Parietal lobe (tissue), 1 donor: ENCODE results near the gene TSEN34. TPM values are rescaled to one million over a fixed set of nuclear protein-coding genes. Genes with fewer than 3 reads are reported as not detected.

Experiments used
- total RNA-seq: library from RNA; depleted of rRNA; stranded (reverse); fragments of >200 nt; gene quantifications from one replicate; pipeline ENCODE4 v1.2.3, GENCODE V29; 2014

The TSEN34 gene
- total RNA-seq = 26.0 TPM

DNA sequence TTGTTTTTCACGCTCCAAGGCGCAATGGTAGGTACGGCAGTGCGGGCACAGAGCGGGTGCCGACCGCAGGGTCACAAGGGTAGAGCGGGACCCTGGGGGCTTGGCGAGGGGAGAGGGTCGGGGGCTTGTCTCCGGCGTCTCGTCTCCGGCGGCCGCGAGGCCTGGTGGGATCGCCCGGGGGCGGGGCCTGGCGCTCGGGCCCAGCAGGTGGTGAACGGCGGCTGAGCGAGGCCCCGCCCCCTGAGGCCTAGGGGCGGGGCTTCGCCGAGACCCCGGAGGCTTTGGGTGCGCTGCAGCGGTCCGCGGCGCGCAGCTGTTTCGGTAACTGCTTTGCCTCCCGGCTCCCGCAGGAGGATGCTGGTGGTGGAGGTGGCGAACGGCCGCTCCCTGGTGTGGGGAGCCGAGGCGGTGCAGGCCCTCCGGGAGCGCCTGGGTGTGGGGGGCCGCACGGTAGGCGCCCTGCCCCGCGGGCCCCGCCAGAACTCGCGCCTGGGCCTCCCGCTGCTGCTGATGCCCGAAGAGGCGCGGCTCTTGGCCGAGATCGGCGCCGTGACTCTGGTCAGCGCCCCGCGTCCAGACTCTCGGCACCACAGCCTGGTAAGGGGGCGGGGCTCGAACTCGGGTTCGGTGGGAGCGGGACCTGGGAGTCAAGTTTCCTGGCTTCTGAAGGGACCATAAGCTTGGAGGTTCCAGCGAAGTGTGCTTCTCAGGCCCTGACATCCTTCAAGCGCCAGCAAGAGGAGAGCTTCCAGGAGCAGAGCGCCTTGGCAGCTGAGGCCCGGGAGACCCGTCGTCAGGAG is at the start of gene TSEN34:
Gene TSEN34 (plus strand): TSS at position 298 of the 800 bp plus-strand sequence. CDS start 57 bp downstream, at position 355.

DNA sequence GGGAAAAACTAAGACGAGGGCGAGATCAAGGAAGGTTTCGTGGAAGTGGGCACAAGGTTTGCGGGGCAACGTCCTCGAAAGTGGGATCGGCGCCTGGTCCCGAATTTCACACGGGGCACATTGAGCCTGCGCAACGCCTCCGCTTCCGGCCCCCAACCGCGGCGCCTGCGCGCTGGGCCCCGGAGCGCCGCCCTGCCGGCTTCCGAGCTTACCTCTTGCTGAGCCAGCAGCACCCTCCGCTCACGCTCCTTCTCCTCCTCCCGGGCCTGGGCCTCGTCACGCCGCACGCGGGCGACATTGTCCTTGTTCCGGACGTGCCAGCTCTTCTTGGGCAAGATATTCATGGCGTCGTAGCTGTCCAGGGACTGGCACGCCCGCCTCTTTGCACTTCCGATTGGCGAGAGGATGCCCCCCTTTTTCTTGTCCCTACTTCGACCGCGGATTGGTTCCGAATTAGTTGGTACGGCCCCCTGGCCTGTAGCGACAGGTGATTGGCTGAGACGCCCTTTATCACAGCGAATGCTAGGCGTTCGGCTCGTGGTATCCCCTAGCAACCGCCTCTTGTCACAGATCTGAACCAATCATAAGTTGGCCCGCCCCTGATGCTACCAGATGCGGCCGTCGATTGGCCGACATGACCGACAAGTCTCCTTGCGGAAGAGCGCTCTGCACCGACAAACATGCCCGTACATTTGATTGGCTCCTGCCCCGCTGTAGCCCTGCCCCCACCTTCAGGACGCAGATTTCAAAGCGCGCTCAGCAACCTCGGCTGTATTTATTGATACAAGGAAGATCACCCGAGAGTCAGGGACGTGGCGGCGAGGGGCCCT is 31.5 kb upstream of the TSEN34 start, which contains the start of gene LENG1:
Gene LENG1 (minus strand): TSS at position 370 of the 830 bp plus-strand sequence. CDS start 26 bp downstream, at position 344.

DNA sequence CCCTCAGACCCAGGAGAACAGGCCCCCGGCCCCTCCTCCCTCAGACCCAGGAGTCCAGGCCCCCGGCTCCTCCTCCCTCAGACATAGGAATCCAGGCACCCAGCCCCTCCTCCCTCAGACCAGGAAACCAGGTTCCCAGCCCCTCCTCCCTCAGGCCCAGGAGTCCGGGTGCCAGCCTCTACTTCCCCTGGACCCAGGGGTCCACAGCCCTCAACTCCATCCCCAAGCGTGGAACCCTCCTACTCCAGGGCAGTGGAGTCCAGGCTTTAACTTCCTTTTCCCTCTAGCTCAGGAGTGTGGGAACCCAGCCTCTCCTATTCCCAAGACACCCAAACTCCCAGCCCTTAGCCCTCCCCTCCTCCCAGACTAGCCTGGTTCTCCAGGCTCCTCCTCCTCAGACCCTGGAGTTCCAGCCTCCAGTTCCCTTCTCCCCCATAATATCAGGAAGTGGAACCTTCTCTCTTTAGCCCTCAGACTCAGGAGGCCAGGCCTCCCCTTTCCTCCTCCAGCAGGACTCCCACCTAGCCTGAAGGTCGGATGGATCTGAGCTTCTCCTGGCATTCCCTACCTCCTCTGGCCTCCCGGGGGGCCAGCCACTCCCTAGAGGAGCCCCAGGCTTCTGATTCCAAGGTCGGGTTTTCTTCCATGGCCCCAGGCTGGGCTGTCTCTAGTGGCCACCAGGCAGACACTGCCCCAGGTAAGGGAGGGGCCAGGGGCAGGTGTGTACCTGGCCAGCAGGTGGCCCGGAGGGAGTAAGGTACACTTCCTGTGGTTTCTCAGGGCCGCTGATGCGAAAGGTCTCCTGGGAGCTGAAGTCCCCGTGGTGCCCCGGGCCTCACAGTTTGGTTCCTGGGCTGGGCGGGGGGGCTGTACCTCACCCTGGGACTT is 18.4 kb upstream of the TSEN34 start, which contains the start of gene TMC4:
Gene TMC4 (minus strand): TSS at position 690 of the 888 bp plus-strand sequence. CDS start 43 bp downstream, at position 647.

DNA sequence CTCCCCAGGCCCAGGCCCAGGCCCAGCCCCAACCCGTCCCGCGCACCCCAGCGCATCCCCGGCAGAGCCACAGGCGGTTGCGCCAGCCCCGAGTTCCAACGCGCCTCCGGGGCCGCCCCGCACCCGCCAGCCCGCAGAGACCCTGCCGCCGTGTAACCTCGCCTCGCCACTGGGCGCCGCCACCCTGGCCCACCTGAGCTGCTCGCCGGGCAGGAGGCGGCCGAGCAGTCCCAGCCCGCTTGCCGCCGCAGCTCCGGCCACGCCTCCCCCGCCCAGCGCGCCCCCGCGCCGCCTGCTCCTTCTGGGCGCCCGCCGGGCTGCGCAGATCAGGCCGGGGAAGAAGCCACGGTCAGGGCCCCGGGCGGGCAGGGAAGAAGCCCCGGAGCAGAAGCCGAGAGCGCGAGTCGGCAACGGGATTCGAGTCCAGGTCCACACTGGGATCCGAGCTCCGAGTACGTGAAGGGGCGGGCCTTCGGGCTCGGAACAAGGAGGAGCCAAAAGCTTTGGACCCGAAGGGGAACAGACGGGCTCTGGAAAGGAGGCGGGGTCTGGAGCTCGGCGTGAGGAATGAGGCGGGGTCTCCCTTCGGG is 1.9 kb upstream of the TSEN34 start, which contains the start of gene MBOAT7:
Gene MBOAT7 (minus strand): TSS at position 436 of the 590 bp plus-strand sequence. CDS start 1,072 bp downstream, outside the sequence.

DNA sequence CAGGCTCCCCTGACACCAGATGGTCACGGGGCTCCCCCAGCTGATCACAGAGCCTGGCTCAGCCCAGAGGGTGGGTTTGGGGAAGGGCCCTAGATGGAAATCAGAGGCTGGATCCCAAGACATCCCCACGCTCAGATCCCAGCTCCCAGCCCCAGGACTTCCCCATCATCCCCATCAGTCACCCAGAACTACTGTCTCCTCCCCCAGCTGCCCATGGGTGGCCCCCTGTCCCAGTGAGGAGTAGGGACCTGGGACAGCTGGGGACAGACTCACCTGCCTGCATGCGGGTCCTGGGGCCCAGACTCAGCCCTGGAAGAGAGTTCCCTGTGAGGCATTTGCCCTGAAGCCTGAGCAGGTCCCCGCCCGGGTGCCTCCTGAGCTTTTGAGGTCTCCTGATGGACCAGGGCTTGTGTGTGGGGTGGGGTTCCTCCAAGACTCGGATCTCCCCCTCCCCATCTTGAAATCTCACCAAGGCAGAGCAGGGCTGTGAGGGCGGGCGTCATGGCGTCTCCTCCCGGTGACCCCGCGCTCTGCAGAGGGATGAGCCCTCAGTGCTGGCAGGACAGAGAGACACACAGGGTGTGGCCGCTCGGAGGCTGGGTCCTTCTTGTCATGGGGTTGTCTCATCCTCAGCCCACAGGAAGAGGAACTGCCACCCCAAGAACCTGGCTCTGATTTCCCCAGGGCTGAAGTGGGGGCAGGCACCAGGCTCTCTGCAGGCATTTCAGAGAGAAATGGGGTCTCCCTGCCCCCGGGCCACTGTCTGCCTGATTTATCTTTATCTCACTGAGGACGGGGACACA is 31.6 kb downstream of the TSEN34 start, which contains the start of gene LILRB3:
Gene LILRB3 (minus strand): TSS at position 534 of the 803 bp plus-strand sequence. CDS start 31 bp downstream, at position 503.

DNA sequence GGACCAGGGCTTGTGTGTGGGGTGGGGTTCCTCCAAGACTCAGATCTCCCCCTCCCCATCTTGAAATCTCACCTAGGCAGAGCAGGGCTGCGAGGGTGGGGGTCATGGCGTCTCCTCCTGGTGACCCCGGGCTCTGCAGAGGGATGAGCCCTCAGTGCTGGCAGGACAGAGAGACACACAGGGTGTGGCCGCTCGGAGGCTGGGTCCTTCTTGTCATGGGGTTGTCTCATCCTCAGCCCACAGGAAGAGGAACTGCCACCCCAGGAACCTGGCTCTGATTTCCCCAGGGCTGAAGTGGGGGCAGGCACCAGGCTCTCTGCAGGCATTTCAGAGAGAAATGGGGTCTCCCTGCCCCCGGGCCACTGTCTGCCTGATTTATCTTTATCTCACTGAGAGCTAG is 51.5 kb downstream of the TSEN34 start, which contains the start of gene LILRA6:
Gene LILRA6 (minus strand): TSS at position 145 of the 400 bp plus-strand sequence.

Other genes with a start within 250 kb of the TSEN34 start
- gene CACNG8, start 228.4 kb upstream of the TSEN34 start, total RNA-seq = 8.5 TPM
- not detected for gene CACNG6, start 199.7 kb upstream of the TSEN34 start, total RNA-seq
- not detected for gene VSTM1, start 127.4 kb upstream of the TSEN34 start, total RNA-seq
- not detected for gene TARM1, start 109.9 kb upstream of the TSEN34 start, total RNA-seq
- not detected for gene OSCAR, start 90.5 kb upstream of the TSEN34 start, total RNA-seq
- gene NDUFA3, start 88.5 kb upstream of the TSEN34 start, total RNA-seq = 8.1 TPM
- gene TFPT, start 75.7 kb upstream of the TSEN34 start, total RNA-seq = 6.3 TPM
- gene PRPF31, start 75.6 kb upstream of the TSEN34 start, total RNA-seq = 31.9 TPM
- 14.1 TPM for gene CNOT3, start 53.5 kb upstream of the TSEN34 start, total RNA-seq
- 4.7 TPM for gene LENG1, start 31.6 kb upstream of the TSEN34 start, total RNA-seq
- gene TMC4, start 18.1 kb upstream of the TSEN34 start, total RNA-seq = 1.3 TPM
- 26.3 TPM for gene MBOAT7, start 1.7 kb upstream of the TSEN34 start, total RNA-seq
- gene RPS9, start 9.6 kb downstream of the TSEN34 start, total RNA-seq = 935 TPM
- gene LILRB3, start 31.7 kb downstream of the TSEN34 start, total RNA-seq = not detected
- not detected for gene LILRA6, start 51.5 kb downstream of the TSEN34 start, total RNA-seq
- not detected for gene LILRB5, start 66.0 kb downstream of the TSEN34 start, total RNA-seq
- not detected for gene LILRB2, start 89.8 kb downstream of the TSEN34 start, total RNA-seq
- gene LILRA5, start 121.9 kb downstream of the TSEN34 start, total RNA-seq = 0.63 TPM
- not detected for gene LILRA4, start 147.9 kb downstream of the TSEN34 start, total RNA-seq
- gene LAIR1, start 173.6 kb downstream of the TSEN34 start, total RNA-seq = 1.3 TPM
- 64.5 TPM for gene TTYH1, start 224.2 kb downstream of the TSEN34 start, total RNA-seq